Motor neuron (in vitro differentiated cells): ENCODE measurements around the gene CCNA1. TPM values are rescaled to one million over a fixed set of nuclear protein-coding genes. Genes with fewer than 3 reads are reported as not detected.

Experiments used
- ATAC-seq, 8 experiments: fragments of 200-7000 bp; cut with Tn5 transposase; replicated peaks in 6 of 8; 2 replicates each; pipeline ENCODE4 v1.8.0; 2021; ENCODE audit warnings: mild to moderate bottlenecking in 8 of 8, moderate library complexity in 8 of 8
- H3K27ac ChIP-seq, 2 donors: fragments of 250-450 bp; sonication (Bioruptor Pico); 2 replicates each; pipeline ENCODE4 v1.9.0; 2021; ENCODE audit warnings: antibody characterized with exemption in 2 of 2, mild to moderate bottlenecking in 2 of 2, moderate library complexity in 1 of 2
- H3K4me1 ChIP-seq, 2 donors: fragments of 250-450 bp; sonication (Bioruptor Pico); replicated peaks in 1 of 2; 2 replicates each; pipeline ENCODE4 v1.6.1; 2021; ENCODE audit warnings: antibody characterized with exemption in 2 of 2, mild to moderate bottlenecking in 2 of 2, moderate library complexity in 1 of 2
- H3K4me3 ChIP-seq, 5 donors: fragments of 250-450 bp; sonication (Bioruptor Pico); 2 replicates each; pipeline ENCODE4 v1.9.0; 2021; ENCODE audit warnings: antibody characterized with exemption in 5 of 5, mild to moderate bottlenecking in 5 of 5, moderate library complexity in 4 of 5
- WGBS, 10 experiments: fragments of 450-650 bp; shearing (Covaris generic); methylation state at CpG; one replicate each; pipeline ENCODE4 v1.0.0; 2022; 5-methylcytosine and 5-hydroxymethylcytosine counted together
- in situ Hi-C, 9 experiments: fragments of 400-800 bp; cut with MboI; loops; one replicate each; pipeline ENCODE4 v1.15.0; 2021; ENCODE audit warnings: low sequenced_read_pairs in 9 of 9, low pct_unique_long_range_greater_than_20kb in 2 of 9; ENCODE audit not compliant: unreplicated experiment in 9 of 9
- total RNA-seq, 8 experiments: library from RNA; unstranded; fragments of 300-600 nt; gene quantifications; 2 replicates each; pipeline versions ENCODE4 v1.2.3 to v1.2.4, GENCODE V29; 2022

Gene CCNA1
- total RNA-seq, result 10 to 100 TPM in 2 of 8 experiments, 1 to 10 TPM in 3, not detected in 3; 2.8 to 13.3 (median 5.2) TPM

DNA sequence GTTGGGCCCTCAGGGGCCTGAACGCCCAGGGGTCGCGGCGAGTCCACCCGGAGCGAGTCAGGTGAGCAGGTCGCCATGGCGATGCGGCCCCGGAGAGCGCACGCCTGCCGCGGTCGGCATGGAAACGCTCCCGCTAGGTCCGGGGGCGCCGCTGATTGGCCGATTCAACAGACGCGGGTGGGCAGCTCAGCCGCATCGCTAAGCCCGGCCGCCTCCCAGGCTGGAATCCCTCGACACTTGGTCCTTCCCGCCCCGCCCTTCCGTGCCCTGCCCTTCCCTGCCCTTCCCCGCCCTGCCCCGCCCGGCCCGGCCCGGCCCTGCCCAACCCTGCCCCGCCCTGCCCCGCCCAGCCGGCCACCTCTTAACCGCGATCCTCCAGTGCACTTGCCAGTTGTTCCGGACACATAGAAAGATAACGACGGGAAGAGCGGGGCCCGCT, at the start of gene CCNA1:
Gene CCNA1 (plus strand): TSS at position 390 of the 439 bp plus-strand sequence. CDS start 562 bp downstream, outside the sequence.
- ATAC-seq, result peak; percentile 34 to 97 (median 94)
- WGBS, 10 experiments, result no CpG with 5 or more reads among the region's 46 CpGs
- Histone ChIP-seq H3K4me3 (peak within 1 kb of the TSS; percentile 55 to 78 (median 62)), H3K27ac (peak within 1 kb of the TSS in 1 of 2 donors; percentile 7), H3K4me1 (peaks cover 0 to 7% of the 10 kb centered on the region in 2 donors)
- in situ Hi-C loops, result loop anchor here in 2 of 9 experiments (25.0 kb wide), 1 partner anchor 555 kb away; the partner anchor contains the start of gene ALG5 (in 2 of the 2)

DNA sequence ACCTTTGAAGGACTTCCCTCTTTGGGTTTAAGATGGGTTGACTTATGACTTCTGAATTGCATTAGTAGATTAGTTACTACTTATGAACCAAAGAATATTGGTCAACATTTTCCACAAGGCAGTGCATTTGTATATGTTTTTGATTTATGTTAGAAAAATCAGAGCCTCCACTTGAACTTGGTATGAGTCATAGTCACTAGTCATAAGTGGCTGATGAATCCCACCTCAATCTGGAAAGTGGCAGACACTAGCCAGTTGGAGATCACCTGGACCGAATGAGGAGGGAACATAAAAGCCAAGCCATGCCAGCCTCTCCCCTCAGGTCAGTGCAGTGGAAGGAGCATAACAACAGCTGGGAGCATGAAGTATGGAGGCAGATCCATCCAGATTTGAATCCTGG, 46.8 kb upstream of the CCNA1 start:
- ATAC-seq, result peak in 5 of 8 experiments; percentile 17 to 80 (median 38)

DNA sequence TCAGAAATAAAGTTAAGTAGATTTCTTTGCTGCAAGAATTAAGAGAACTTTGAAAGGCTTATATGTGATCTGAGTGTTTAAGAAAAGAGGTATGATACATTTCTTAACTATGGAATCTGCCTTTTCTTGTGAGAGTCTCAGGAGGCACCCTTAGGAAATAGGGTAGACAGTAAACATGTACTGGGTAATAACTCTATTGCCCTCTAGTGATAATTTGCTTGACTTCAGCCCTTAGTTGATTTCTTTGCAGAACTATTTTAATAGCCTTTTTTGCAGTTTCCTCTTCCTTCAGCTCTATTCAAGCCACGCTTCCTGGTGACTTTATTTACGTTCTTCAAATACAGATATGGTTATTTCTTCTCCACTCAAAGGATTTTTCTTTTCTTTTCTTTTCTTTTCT, 37.0 kb upstream of the CCNA1 start:
- no peak overlapping the region for H3K27ac ChIP-seq
- no peak overlapping the region for H3K4me3 ChIP-seq
- in situ Hi-C loops, result no loop called here
- peak in 4 of 8 experiments; percentile 49 to 96 (median 94) for ATAC-seq
- no peaks in the 10 kb centered on the region for H3K4me1 ChIP-seq
- WGBS, 10 experiments, result 0 to 96% (median 68%) methylated on average over 2 of the region's 2 CpGs; no CpG with 5 or more reads in 1 of the 10 experiments

More for the DNA sequence above, 46.8 kb upstream of the CCNA1 start:
- in situ Hi-C loops, result no loop called here
- 75 to 100% (median 88%) methylated on average over 1 of the region's 1 CpG; no CpG with 5 or more reads in 5 of the 10 experiments for WGBS, 10 experiments
- H3K27ac ChIP-seq, result no peak overlapping the region
- no peaks in the 10 kb centered on the region for H3K4me1 ChIP-seq
- H3K4me3 ChIP-seq, result no peak overlapping the region

DNA sequence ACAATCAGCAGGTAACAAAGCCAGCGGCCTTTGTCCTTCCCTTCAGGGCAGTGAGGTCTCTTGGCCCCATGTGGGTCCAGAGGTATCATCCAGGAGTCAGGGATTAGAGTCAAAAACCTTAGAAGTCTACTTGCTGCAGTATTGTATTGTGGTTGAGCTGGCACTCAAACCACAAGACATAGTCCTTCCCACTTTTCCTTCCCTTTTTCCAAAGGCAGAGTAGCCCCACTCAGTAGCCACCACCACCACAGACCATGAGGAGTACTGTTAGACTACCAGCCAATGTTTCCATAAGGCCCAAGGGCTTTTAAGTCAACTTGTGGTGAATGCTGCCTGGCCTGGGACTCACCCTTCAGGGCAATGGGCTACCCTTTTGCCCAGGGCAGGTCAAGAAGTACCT, 27.1 kb upstream of the CCNA1 start:
- in situ Hi-C loops, result loop anchor here in 3 of 9 experiments (25.0 kb wide), 2 partner anchors 432 to 582 kb away; partner anchors contain the start of gene ALG5 (in 2 of the 3)
- Histone ChIP-seq H3K27ac (no peak overlapping the region), H3K4me1 (no peaks in the 10 kb centered on the region), H3K4me3 (no peak overlapping the region)
- ATAC-seq, result no peak
- 75 to 100% (median 80%) methylated on average over 1 of the region's 1 CpG; no CpG with 5 or more reads in 7 of the 10 experiments for WGBS, 10 experiments

DNA sequence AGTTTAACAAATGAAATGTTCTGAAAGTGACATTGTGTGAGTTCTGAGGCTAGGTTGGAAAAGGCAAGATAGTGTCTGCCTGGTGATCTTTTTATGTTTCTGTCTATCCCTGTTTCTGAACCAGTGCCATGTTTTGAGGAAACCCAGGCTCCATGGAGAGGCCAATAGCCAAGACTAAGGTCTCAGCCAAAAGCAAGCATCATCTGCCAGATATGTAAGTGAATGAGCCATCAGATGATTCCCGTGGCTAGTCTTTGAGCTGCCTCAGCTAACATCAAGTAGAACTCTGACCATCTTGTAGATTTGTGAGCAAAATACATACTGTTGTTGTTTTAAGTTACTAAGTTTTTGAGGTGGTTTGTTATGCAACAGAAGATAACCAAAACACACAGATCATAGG, 19.6 kb upstream of the CCNA1 start:
- WGBS, 10 experiments, result 0 to 100% (median 83%) methylated on average over 1 of the region's 1 CpG; no CpG with 5 or more reads in 5 of the 10 experiments
- in situ Hi-C loops, result loop anchor here in 3 of 9 experiments (25.0 kb wide), 2 partner anchors 425 to 575 kb away; partner anchors contain the start of gene ALG5 (in 2 of the 3)

DNA sequence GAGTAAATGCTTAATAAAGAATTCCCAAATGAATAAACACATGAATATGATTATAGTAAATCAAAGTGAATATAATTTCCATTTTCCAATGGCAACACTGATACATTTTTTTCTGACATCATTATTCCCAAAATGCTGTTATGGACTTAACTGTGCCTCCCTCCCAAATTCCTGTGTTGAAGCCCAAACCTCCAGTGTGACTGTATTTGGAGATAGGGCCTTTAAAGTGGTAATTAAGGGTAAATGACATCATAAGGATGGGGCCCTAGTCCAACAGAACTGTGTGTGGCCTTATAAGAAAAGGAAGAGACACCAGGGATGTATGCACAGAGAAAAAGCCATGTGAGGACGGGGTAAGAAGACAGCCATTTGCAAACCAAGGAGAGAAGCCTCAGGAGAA, 19.1 kb upstream of the CCNA1 start:
- Histone ChIP-seq H3K4me1 (no peaks in the 10 kb centered on the region), H3K4me3 (no peak overlapping the region), H3K27ac (no peak overlapping the region)
- 0 to 100% (median 67%) methylated on average over 1 of the region's 1 CpG; no CpG with 5 or more reads in 1 of the 10 experiments for WGBS, 10 experiments
- no peak for ATAC-seq
- in situ Hi-C loops, result loop anchor here in 3 of 9 experiments (25.0 kb wide), 2 partner anchors 424 to 574 kb away; partner anchors contain the start of gene ALG5 (in 2 of the 3)

More for the DNA sequence above, 19.6 kb upstream of the CCNA1 start:
- ATAC-seq, result no peak
- no peaks in the 10 kb centered on the region for H3K4me1 ChIP-seq
- H3K4me3 ChIP-seq, result no peak overlapping the region
- no peak overlapping the region for H3K27ac ChIP-seq

DNA sequence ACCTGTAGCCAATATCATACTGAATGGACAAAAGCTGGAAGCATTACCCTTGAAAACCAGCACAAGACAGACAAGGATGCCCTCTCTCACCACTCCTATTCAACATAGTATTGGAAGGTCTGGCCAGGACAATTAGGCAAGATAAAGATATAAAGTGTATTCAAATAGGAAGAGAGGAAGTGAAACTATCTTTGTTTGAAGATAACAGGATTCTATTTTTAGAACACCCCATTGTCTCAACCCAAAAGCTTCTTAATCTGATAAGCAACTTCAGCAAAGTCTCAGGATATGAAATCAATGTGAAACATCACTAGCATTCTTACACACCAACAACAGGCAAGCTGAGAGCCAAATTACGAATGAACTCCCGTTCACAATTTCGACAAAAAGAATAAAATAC, 17.8 kb upstream of the CCNA1 start:
- ATAC-seq, result no peak
- no peak overlapping the region for H3K4me3 ChIP-seq
- no peak overlapping the region for H3K27ac ChIP-seq
- in situ Hi-C loops, result loop anchor here in 3 of 9 experiments (25.0 kb wide), 2 partner anchors 423 to 573 kb away; partner anchors contain the start of gene ALG5 (in 2 of the 3)
- WGBS, 10 experiments, result 70 to 100% (median 94%) methylated on average over 2 to 3 of the region's 3 CpGs; no CpG with 5 or more reads in 2 of the 10 experiments
- no peaks in the 10 kb centered on the region for H3K4me1 ChIP-seq

DNA sequence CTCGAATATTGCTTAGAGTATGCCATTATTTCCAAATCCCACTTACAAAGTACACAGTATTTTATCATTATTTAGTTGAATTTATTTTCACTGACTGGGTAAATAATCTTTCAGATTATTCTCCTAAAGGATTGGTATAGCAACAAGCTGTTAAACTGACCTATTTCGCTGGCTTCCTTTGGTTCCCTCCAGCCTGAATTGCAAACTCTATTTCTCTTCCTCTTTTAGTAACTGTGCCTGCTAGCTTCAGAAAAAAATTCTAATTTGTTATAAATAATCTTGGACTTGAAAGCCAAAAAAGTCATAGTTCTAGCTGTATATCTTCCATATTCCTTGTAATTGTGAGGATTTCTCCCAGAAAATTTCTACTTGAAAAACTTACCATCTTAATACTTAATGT, 15.0 kb upstream of the CCNA1 start:
- Histone ChIP-seq H3K27ac (no peak overlapping the region), H3K4me1 (no peaks in the 10 kb centered on the region), H3K4me3 (no peak overlapping the region)
- WGBS, 10 experiments, result 31 to 88% (median 70%) methylated on average over 1 to 2 of the region's 2 CpGs
- in situ Hi-C loops, result loop anchor here in 3 of 9 experiments (25.0 kb wide), 2 partner anchors 420 to 570 kb away; partner anchors contain the start of gene ALG5 (in 2 of the 3)
- ATAC-seq, result no peak

DNA sequence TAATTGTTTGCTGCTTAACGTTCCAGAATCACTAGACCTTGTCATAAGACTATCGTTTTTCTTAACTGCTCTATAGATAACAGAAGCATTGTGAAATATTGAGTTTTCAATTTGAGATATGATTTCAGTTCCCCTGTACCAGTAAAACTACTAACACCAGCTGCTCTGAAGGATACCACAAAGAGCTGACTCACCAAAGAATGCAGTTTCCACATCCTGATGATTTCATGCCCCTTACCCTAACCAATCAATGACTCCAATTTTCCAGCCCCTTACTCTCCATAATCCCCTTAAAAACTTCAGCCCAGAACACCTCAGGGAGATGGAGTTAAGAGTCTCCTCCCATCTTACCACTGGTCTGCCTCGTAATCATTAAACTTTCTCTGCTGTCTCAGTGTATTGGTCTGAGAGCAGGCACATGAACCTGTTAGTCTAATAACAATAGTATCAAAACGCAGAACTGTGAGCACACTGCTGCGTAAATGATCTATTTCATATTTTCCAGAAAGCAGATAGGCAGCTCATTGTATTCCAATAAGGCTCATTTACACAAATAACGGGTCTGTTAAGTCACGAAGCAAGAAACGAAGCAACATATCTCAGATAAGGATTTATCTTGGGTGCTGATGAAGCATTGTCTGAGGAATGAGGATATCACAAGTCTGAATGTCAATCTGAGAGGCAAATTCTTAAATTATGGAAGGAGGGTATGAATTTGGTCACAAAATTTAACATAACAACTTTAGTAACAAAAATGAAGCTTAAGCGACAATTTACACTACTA, 14.1 kb upstream of the CCNA1 start:
- 41 to 85% (median 73%) methylated on average over 4 to 9 of the region's 9 CpGs for WGBS, 10 experiments
- in situ Hi-C loops, result loop anchor here in 3 of 9 experiments (25.0 kb wide), 2 partner anchors 419 to 569 kb away; partner anchors contain the start of gene ALG5 (in 2 of the 3)
- H3K27ac ChIP-seq, result no peak overlapping the region
- H3K4me3 ChIP-seq, result no peak overlapping the region
- peak in 4 of 8 experiments; percentile 32 to 72 (median 42) for ATAC-seq
- no peaks in the 10 kb centered on the region for H3K4me1 ChIP-seq

DNA sequence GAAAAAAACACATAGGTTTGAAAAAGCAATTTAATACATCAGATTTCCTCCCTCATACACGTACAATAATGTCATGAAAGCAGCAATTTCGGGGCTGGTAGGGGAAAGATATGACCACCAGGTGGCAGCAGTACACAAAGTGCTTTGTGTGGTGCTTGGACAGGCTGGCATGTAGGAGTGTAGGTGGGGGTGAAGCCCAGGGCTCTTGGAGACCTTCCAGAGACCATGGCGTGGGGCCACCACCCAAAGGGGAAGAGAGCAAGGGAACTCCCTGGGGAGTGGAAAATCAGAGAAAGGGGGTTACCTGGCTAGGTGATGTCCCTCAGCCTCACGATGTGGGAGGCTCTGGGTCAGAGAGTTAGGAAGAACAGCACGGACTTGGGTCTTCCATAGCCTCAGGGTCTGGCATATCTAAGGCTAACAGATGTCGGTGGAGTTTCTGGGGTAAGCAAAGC, 11.8 kb upstream of the CCNA1 start:
- in situ Hi-C loops, result loop anchor here in 3 of 9 experiments (25.0 kb wide), 2 partner anchors 417 to 567 kb away; partner anchors contain the start of gene ALG5 (in 2 of the 3)
- peak; percentile 82 to 100 (median 93) for ATAC-seq
- no peak overlapping the region for H3K27ac ChIP-seq
- H3K4me3 ChIP-seq, result no peak overlapping the region
- 0 to 80% (median 24%) methylated on average over 1 to 5 of the region's 6 CpGs; no CpG with 5 or more reads in 2 of the 10 experiments for WGBS, 10 experiments
- no peaks in the 10 kb centered on the region for H3K4me1 ChIP-seq

DNA sequence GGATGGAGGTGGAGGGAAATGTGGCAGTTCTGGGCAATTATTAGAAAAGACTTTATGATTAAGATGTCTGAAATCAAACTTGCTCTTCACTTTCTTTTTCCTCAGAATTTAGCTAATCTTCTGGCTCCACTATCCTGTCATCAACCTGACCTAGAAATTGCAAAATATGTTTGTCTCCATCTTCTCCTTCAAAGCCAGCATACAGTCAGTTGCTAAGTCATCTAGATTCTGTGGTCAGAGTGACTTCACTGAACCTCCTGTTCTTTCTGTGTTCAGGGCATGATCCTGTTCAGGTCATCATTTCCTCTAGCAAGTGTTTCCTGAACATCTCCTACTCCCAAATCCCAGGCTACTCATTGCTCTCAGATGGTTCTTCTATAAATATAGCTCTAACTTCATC, 10.8 kb upstream of the CCNA1 start:
- Histone ChIP-seq H3K4me3 (no peak overlapping the region), H3K4me1 (no peaks in the 10 kb centered on the region), H3K27ac (no peak overlapping the region)
- in situ Hi-C loops, result loop anchor here in 3 of 9 experiments (25.0 kb wide), 2 partner anchors 416 to 566 kb away; partner anchors contain the start of gene ALG5 (in 2 of the 3)
- ATAC-seq, result no peak

DNA sequence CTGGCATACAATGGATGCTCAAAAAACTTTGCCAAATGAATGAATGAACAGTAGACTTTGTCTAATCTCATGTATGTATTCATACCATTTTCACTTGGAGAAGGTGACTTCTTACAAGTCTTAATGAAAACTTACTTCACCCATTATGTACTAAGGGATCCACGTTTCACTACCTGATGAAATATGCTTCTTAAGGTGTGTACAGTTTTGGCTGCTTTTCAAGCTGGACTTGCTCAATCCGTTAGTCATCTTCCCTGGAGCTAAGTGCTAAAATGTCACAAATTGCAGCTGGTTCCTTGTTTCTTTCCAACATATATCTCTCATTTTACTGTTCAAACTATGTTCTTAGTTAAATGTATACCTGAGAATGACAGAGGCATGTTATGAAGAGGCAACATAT, 4.2 kb upstream of the CCNA1 start:
- in situ Hi-C loops, result loop anchor here in 2 of 9 experiments (25.0 kb wide), 1 partner anchor 559 kb away; the partner anchor contains the start of gene ALG5 (in 2 of the 2)
- no peak for ATAC-seq
- Histone ChIP-seq H3K4me1 (peaks cover 0 to 7% of the 10 kb centered on the region in 2 donors), H3K27ac (no peak overlapping the region), H3K4me3 (no peak overlapping the region)
- 8 to 100% (median 73%) methylated on average over 1 to 2 of the region's 2 CpGs; no CpG with 5 or more reads in 2 of the 10 experiments for WGBS, 10 experiments
